Fibroblast of lung (primary cell): Measurements from ENCODE around the gene TCF7L1. TPM values are rescaled to one million over a fixed set of nuclear protein-coding genes. Genes with fewer than 3 reads are reported as not detected.
"Not testable (repeated sequence)": the region's sequence is repeated elsewhere in the genome, so short reads cannot be mapped to it uniquely, and the experiment has no call there.

Experiments used
- DNase-seq, 2 donors: peaks; one replicate each; pipeline versions ENCODE4 v3.0.0 to v3.0.0-alpha.2; 2010; ENCODE audit warnings: low read depth in 2 of 2
- H2AFZ ChIP-seq: 2 replicates; pipeline ENCODE4 v1.5.1; 2012; ENCODE audit warnings: low read length, control low read depth, inconsistent platforms
- H3K27ac ChIP-seq: 2 replicates; pipeline ENCODE4 v1.5.1; 2011; ENCODE audit warnings: low read length, control low read depth; ENCODE audit not compliant: insufficient read depth
- H3K27me3 ChIP-seq: 2 replicates; pipeline ENCODE4 v1.5.1; 2011; ENCODE audit warnings: mild to moderate bottlenecking, low read length; ENCODE audit not compliant: control insufficient read depth, insufficient read depth
- H3K36me3 ChIP-seq: 2 replicates; pipeline ENCODE4 v1.5.1; 2011; ENCODE audit warnings: low read length; ENCODE audit not compliant: control insufficient read depth, insufficient read depth
- H3K4me1 ChIP-seq: 2 replicates; pipeline ENCODE4 v1.5.1; 2011; ENCODE audit warnings: low read length; ENCODE audit not compliant: control insufficient read depth, insufficient read depth; ENCODE audit errors: extremely low read depth
- H3K4me2 ChIP-seq: 2 replicates; pipeline ENCODE4 v1.5.1; 2011; ENCODE audit warnings: low read length, control low read depth; ENCODE audit not compliant: insufficient read depth; ENCODE audit errors: extremely low read depth
- H3K4me3 ChIP-seq, 4 experiments: fragments of 200-600 bp in 1 of 4; sonication (generic) in 1 of 4; replicated peaks in 1 of 4; 2 replicates each; pipeline ENCODE4 v1.5.1; 2011 to 2016; ENCODE audit warnings: low read length in 4 of 4, low read depth in 3 of 4, mild to moderate bottlenecking in 3 of 4, control low read depth in 2 of 4, inconsistent platforms in 1 of 4, mixed read lengths in 1 of 4; ENCODE audit not compliant: insufficient read depth in 1 of 4; ENCODE audit errors: control extremely low read depth in 1 of 4
- H3K79me2 ChIP-seq: 2 replicates; pipeline ENCODE4 v1.5.1; 2012; ENCODE audit warnings: mild to moderate bottlenecking, low read length, inconsistent platforms; ENCODE audit not compliant: control insufficient read depth, insufficient read depth
- H3K9ac ChIP-seq: 2 replicates; pipeline ENCODE4 v1.5.1; 2011; ENCODE audit warnings: mild to moderate bottlenecking, low read length, control low read depth; ENCODE audit not compliant: insufficient read depth
- H3K9me3 ChIP-seq: 2 replicates; pipeline ENCODE4 v1.5.1; 2012; ENCODE audit warnings: low read depth, low read length; ENCODE audit not compliant: control insufficient read depth, insufficient read depth
- H4K20me1 ChIP-seq: 2 replicates; pipeline ENCODE4 v1.5.1; 2011; ENCODE audit warnings: low read length; ENCODE audit not compliant: control insufficient read depth, insufficient read depth; ENCODE audit errors: extremely low read depth
- EZH2 ChIP-seq: IDR thresholded peaks from 2 replicates; pipeline ENCODE4 v1.5.1; 2012; ENCODE audit warnings: low read length, control low read depth, mild to moderate bottlenecking; ENCODE audit errors: missing control alignments
- polyA plus RNA-seq, 2 donors: library from polyadenylated mRNA; depleted of rRNA in 1 of 2; stranded (reverse) in 1 of 2; unstranded in 1 of 2; fragments of >200 nt; gene quantifications; 2 replicates each; pipeline ENCODE4 v1.2.1, GENCODE V29; 2011 to 2012; ENCODE audit warnings: missing spikeins in 1 of 2
- total RNA-seq: library from RNA; depleted of rRNA; stranded (reverse); fragments of >200 nt; gene quantifications from 2 replicates; pipeline ENCODE4 v1.2.1, GENCODE V29; 2014
- TF ChIP-seq, protein P1 (sequence below), 2 donors: IDR thresholded peaks in 1 of 2; conservative IDR thresholded peaks in 1 of 2; 1 replicate in 1 of 2; 2 replicates in 1 of 2; pipeline ENCODE4 v1.5.1; 2011 to 2012; ENCODE audit warnings: low read length in 2 of 2, control low read depth in 1 of 2, inconsistent platforms in 1 of 2, low read depth in 1 of 2, mild to moderate bottlenecking in 1 of 2

TCF7L1 gene
- total and polyA plus RNA-seq, 2 donors (not counting 1 experiment from before 2014, with no cell fraction given) = 0.83 to 1.5 TPM

GRCh38 chr2:85119900-85120299, 13.3 kb upstream of the TCF7L1 start:
- no peaks in the 10 kb centered on the region for H3K4me1 ChIP-seq

DNA sequence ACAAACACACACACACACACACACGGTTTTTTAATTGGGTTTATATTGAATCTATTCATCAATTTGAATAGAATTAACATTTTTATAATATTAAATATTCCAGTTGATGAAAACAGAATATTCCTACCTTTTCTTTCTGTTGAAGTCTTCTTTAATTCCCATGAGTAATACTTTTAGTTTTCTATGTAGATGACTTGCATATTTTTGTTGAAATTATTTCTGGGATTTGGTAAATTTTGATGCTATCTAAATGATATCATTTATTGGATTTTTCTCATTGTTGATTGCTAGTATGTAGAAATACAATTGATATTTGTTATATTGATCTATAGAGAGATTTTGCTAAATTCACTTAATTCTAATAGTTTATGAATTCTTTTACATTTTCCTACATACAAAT, 12.8 kb upstream of the TCF7L1 start:
- H3K4me1 ChIP-seq = no peaks in the 10 kb centered on the region
- no peak overlapping the region for H2AFZ ChIP-seq
- H3K9me3 ChIP-seq = no peaks in the 10 kb centered on the region
- no peak for DNase-seq
- H3K79me2 ChIP-seq = no peaks in the 10 kb centered on the region
- H3K36me3 ChIP-seq = no peaks in the 10 kb centered on the region
- H3K4me3 ChIP-seq = no peak overlapping the region
- peaks cover 5% of the 10 kb centered on the region for H3K27me3 ChIP-seq
- no peak overlapping the region for H3K27ac ChIP-seq
- no peak overlapping the region for H3K9ac ChIP-seq
- TF ChIP-seq, protein P1, sequence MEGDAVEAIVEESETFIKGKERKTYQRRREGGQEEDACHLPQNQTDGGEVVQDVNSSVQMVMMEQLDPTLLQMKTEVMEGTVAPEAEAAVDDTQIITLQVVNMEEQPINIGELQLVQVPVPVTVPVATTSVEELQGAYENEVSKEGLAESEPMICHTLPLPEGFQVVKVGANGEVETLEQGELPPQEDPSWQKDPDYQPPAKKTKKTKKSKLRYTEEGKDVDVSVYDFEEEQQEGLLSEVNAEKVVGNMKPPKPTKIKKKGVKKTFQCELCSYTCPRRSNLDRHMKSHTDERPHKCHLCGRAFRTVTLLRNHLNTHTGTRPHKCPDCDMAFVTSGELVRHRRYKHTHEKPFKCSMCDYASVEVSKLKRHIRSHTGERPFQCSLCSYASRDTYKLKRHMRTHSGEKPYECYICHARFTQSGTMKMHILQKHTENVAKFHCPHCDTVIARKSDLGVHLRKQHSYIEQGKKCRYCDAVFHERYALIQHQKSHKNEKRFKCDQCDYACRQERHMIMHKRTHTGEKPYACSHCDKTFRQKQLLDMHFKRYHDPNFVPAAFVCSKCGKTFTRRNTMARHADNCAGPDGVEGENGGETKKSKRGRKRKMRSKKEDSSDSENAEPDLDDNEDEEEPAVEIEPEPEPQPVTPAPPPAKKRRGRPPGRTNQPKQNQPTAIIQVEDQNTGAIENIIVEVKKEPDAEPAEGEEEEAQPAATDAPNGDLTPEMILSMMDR (conservative IDR thresholded peaks at IDR 0.05 in 1 of 2, IDR thresholded peaks at IDR 0.05 in 1 of 2; ENCODE audit: low read depth in 1 of 2, low read length in 2 of 2) = no peak
- TF ChIP-seq EZH2 = no peak
- no peaks in the 10 kb centered on the region for H4K20me1 ChIP-seq
- H3K4me2 ChIP-seq = no peak overlapping the region

More at GRCh38 chr2:85119900-85120299, 13.3 kb upstream of the TCF7L1 start:
- no peak for DNase-seq
- no peak overlapping the region for H3K27ac ChIP-seq
- no peaks in the 10 kb centered on the region for H3K79me2 ChIP-seq
- no peaks in the 10 kb centered on the region for H4K20me1 ChIP-seq
- H3K4me3 ChIP-seq = no peak overlapping the region
- H3K9me3 ChIP-seq = no peaks in the 10 kb centered on the region
- no peak for TF ChIP-seq EZH2
- TF ChIP-seq, protein P1 (conservative IDR thresholded peaks at IDR 0.05 in 1 of 2, IDR thresholded peaks at IDR 0.05 in 1 of 2; ENCODE audit: low read depth in 1 of 2, low read length in 2 of 2) = no peak
- H3K36me3 ChIP-seq = no peaks in the 10 kb centered on the region
- no peak overlapping the region for H2AFZ ChIP-seq
- no peak overlapping the region for H3K9ac ChIP-seq
- H3K27me3 ChIP-seq = peaks cover 5% of the 10 kb centered on the region
- no peak overlapping the region for H3K4me2 ChIP-seq

- H2AFZ ChIP-seq, H3K9me3 ChIP-seq, H3K4me3 ChIP-seq, H3K27ac ChIP-seq, H3K9ac ChIP-seq, H3K4me1 ChIP-seq, H3K36me3 ChIP-seq, H3K79me2 ChIP-seq, H4K20me1 ChIP-seq, H3K27me3 ChIP-seq, H3K4me2 ChIP-seq, DNase-seq: not testable (repeated sequence)
These were observed 6.7 kb upstream of the TCF7L1 start for GRCh38 chr2:85126462-85126861.
